ENCODE measurements around the gene LCAT. TPM values are rescaled to one million over a fixed set of nuclear protein-coding genes. Genes with fewer than 3 reads are reported as not detected.
A peak's percentile ranks its signal among the peaks of the same experiment; 100 is the strongest.

Gene LCAT
- total RNA-seq, 4 donors from 2014 or later: 3.6 to 19.0 (median 4.6) TPM

GRCh38 chr16:67966549-67967182, 22.7 kb upstream of the LCAT start:
- Histone ChIP-seq H3K27ac (peak overlapping the region in 3 of 4 donors; percentile 88 to 96 (median 93)), H3K4me3 (peak overlapping the region in 2 of 4 donors; percentile 78 to 90), H3K9me3 (no peaks in the 10 kb centered on the region), H3K36me3 (peaks cover 0 to 10% (median 0%) of the 10 kb centered on the region in 3 donors), H3K4me1 (peaks cover 0 to 46% (median 7%) of the 10 kb centered on the region in 4 donors), H3K27me3 (no peaks in the 10 kb centered on the region)
- no peak for DNase-seq
- TF ChIP-seq CTCF (IDR thresholded peaks at IDR 0.05) (no peak), POLR2A (IDR thresholded peaks at IDR 0.05) (no peak)

- Histone ChIP-seq H3K4me1 (peaks cover 0 to 51% (median 7%) of the 10 kb centered on the region in 4 donors), H3K27me3 (no peaks in the 10 kb centered on the region), H3K9me3 (no peaks in the 10 kb centered on the region), H3K36me3 (peaks cover 0 to 17% (median 0%) of the 10 kb centered on the region in 3 donors), H3K4me3 (peak overlapping the region in 2 of 4 donors; percentile 78 to 90), H3K27ac (peak overlapping the region in 2 of 4 donors; percentile 93 to 96)
- DNase-seq: no peak
- TF ChIP-seq CTCF (IDR thresholded peaks at IDR 0.05): no peak
- TF ChIP-seq POLR2A (IDR thresholded peaks at IDR 0.05): no peak
These were observed 22.0 kb upstream of the LCAT start for GRCh38 chr16:67965668-67966548.

- Histone ChIP-seq H3K4me1 (peaks cover 0 to 59% (median 7%) of the 10 kb centered on the region in 4 donors), H3K27ac (no peak overlapping the region), H3K9me3 (no peaks in the 10 kb centered on the region), H3K27me3 (no peaks in the 10 kb centered on the region), H3K36me3 (peaks cover 0 to 23% (median 0%) of the 10 kb centered on the region in 3 donors), H3K4me3 (no peak overlapping the region)
- TF ChIP-seq CTCF (IDR thresholded peaks at IDR 0.05): no peak
- DNase-seq: no peak
These were observed 20.7 kb upstream of the LCAT start for GRCh38 chr16:67964477-67965131.

GRCh38 chr16:67963662-67964321, 19.9 kb upstream of the LCAT start:
- Histone ChIP-seq H3K27me3 (no peaks in the 10 kb centered on the region), H3K36me3 (peaks cover 0 to 23% (median 0%) of the 10 kb centered on the region in 3 donors), H3K4me3 (no peak overlapping the region), H3K4me1 (peaks cover 0 to 61% (median 7%) of the 10 kb centered on the region in 4 donors), H3K9me3 (no peaks in the 10 kb centered on the region), H3K27ac (peak overlapping the region in 2 of 4 donors; percentile 19 to 43)
- DNase-seq: no peak
- no peak for TF ChIP-seq POLR2A (IDR thresholded peaks at IDR 0.05)
- no peak for TF ChIP-seq CTCF (IDR thresholded peaks at IDR 0.05)

GRCh38 chr16:67963292-67963661, 19.4 kb upstream of the LCAT start:
- peaks cover 0 to 61% (median 7%) of the 10 kb centered on the region in 4 donors for H3K4me1 ChIP-seq
- no peak overlapping the region for H3K4me3 ChIP-seq
- H3K27me3 ChIP-seq: no peaks in the 10 kb centered on the region
- DNase-seq: no peak
- peaks cover 0 to 23% (median 0%) of the 10 kb centered on the region in 3 donors for H3K36me3 ChIP-seq
- peak overlapping the region in 2 of 4 donors; percentile 19 to 43 for H3K27ac ChIP-seq
- H3K9me3 ChIP-seq: no peaks in the 10 kb centered on the region
- TF ChIP-seq CTCF (IDR thresholded peaks at IDR 0.05) (no peak), POLR2A (IDR thresholded peaks at IDR 0.05) (no peak)

Measured in Peyer's patch (tissue), 4 donors.